H9 (cell line): ENCODE data around the gene ERC1. TPM values are rescaled to one million over a fixed set of nuclear protein-coding genes. Genes with fewer than 3 reads are reported as not detected.

Experiments used
- DNase-seq: peaks from one replicate; pipeline ENCODE4 v3.0.0-alpha.2; 2017
- H2AFZ ChIP-seq: one replicate; pipeline ENCODE4 v1.6.1; 2013; ENCODE audit warnings: mild to moderate bottlenecking, low read length, control low read depth, moderate library complexity
- H2AK5ac ChIP-seq: 2 replicates; pipeline ENCODE4 v1.6.1; 2013; ENCODE audit warnings: low read length, control low read depth, mixed read lengths; ENCODE audit not compliant: insufficient read length
- H2BK120ac ChIP-seq: one replicate; pipeline ENCODE4 v1.6.1; 2013; ENCODE audit warnings: low read depth, mild to moderate bottlenecking, low read length, control low read depth, inconsistent platforms; ENCODE audit not compliant: poor library complexity, severe bottlenecking
- H2BK12ac ChIP-seq: 2 replicates; pipeline ENCODE4 v1.6.1; 2013; ENCODE audit warnings: low read length, control low read depth, mixed read lengths, low read depth; ENCODE audit not compliant: insufficient read length
- H2BK15ac ChIP-seq: 2 replicates; pipeline ENCODE4 v1.6.1; 2013; ENCODE audit warnings: low read depth, low read length, control low read depth
- H2BK20ac ChIP-seq: one replicate; pipeline ENCODE4 v1.6.1; 2013; ENCODE audit warnings: low read depth, mild to moderate bottlenecking, low read length, control low read depth, inconsistent platforms; ENCODE audit not compliant: poor library complexity, severe bottlenecking
- H2BK5ac ChIP-seq: 2 replicates; pipeline ENCODE4 v1.6.1; 2013; ENCODE audit warnings: low read length, control low read depth, mixed read lengths; ENCODE audit not compliant: insufficient read length
- H3K14ac ChIP-seq: 2 replicates; pipeline ENCODE4 v1.6.1; 2013; ENCODE audit warnings: low read length, control low read depth; ENCODE audit not compliant: insufficient read depth
- H3K18ac ChIP-seq: 2 replicates; pipeline ENCODE4 v1.6.1; 2013; ENCODE audit warnings: low read depth, mild to moderate bottlenecking, mixed read lengths, low read length, control low read depth; ENCODE audit not compliant: insufficient read length
- H3K23ac ChIP-seq: 2 replicates; pipeline ENCODE4 v1.6.1; 2013; ENCODE audit warnings: low read length, control low read depth, mixed read lengths, low read depth; ENCODE audit not compliant: insufficient read length
- H3K23me2 ChIP-seq: 2 replicates; pipeline ENCODE4 v1.6.1; 2013; ENCODE audit warnings: low read depth, mild to moderate bottlenecking, mixed read lengths, low read length, control low read depth; ENCODE audit not compliant: insufficient read length, poor library complexity, severe bottlenecking
- H3K27ac ChIP-seq: 2 replicates; pipeline ENCODE4 v1.5.1; 2013; ENCODE audit warnings: low read length, control low read depth, mixed read lengths, low read depth; ENCODE audit not compliant: insufficient read length
- H3K27me3 ChIP-seq: 2 replicates; pipeline ENCODE4 v1.6.1; 2013; ENCODE audit warnings: low read length, control low read depth, inconsistent platforms; ENCODE audit not compliant: insufficient read depth
- H3K4ac ChIP-seq: 2 replicates; pipeline ENCODE4 v1.6.1; 2013; ENCODE audit warnings: low read depth, mild to moderate bottlenecking, control low read depth, inconsistent platforms, low read length, moderate library complexity
- H3K4me1 ChIP-seq: 2 replicates; pipeline ENCODE4 v1.6.1; 2013; ENCODE audit warnings: low read length, control low read depth, inconsistent platforms; ENCODE audit not compliant: insufficient read depth
- H3K4me2 ChIP-seq: 2 replicates; pipeline ENCODE4 v1.6.1; 2013; ENCODE audit warnings: low read length, control low read depth, mixed read lengths; ENCODE audit not compliant: insufficient read length, insufficient read depth
- H3K56ac ChIP-seq: 2 replicates; pipeline ENCODE4 v1.6.1; 2013; ENCODE audit warnings: low read depth, mild to moderate bottlenecking, mixed read lengths, low read length, control low read depth; ENCODE audit not compliant: insufficient read length
- H3K79me1 ChIP-seq: 2 replicates; pipeline ENCODE4 v1.6.1; 2013; ENCODE audit warnings: low read depth, mild to moderate bottlenecking, moderate library complexity, low read length, control low read depth, inconsistent platforms; ENCODE audit not compliant: insufficient read depth, poor library complexity, severe bottlenecking
- H3K79me2 ChIP-seq: 2 replicates; pipeline ENCODE4 v1.6.1; 2013; ENCODE audit warnings: low read length, control low read depth, inconsistent platforms; ENCODE audit not compliant: insufficient read depth
- H3K9ac ChIP-seq: 2 replicates; pipeline ENCODE4 v1.6.1; 2013; ENCODE audit warnings: low read length, control low read depth, mixed read lengths; ENCODE audit not compliant: insufficient read length; ENCODE audit errors: extremely low read depth
- H3K9me3 ChIP-seq: one replicate; pipeline ENCODE4 v1.6.1; 2013; ENCODE audit warnings: low read depth, low read length, inconsistent platforms; ENCODE audit not compliant: control insufficient read depth
- H3T11ph ChIP-seq: one replicate; pipeline ENCODE4 v1.6.1; 2013; ENCODE audit warnings: mild to moderate bottlenecking, low read length, control low read depth, inconsistent platforms
- H4K20me1 ChIP-seq: one replicate; pipeline ENCODE4 v1.6.1; 2013; ENCODE audit not compliant: control insufficient read depth, insufficient read length, insufficient read depth
- H4K5ac ChIP-seq: 2 replicates; pipeline ENCODE4 v1.6.1; 2013; ENCODE audit warnings: low read depth, mild to moderate bottlenecking, mixed read lengths, low read length, control low read depth; ENCODE audit not compliant: insufficient read length
- H4K8ac ChIP-seq: replicated peaks from 2 replicates; pipeline ENCODE4 v1.6.1; 2013; ENCODE audit warnings: low read length, control low read depth, mixed read lengths, low read depth; ENCODE audit not compliant: insufficient read length
- H4K91ac ChIP-seq: 2 replicates; pipeline ENCODE4 v1.6.1; 2013; ENCODE audit warnings: low read depth, mild to moderate bottlenecking, moderate library complexity, mixed read lengths, low read length, control low read depth; ENCODE audit not compliant: insufficient read length
- H3K27ac Mint-ChIP-seq, 3 experiments: 2 replicates in 2 of 3; 3 replicates in 1 of 3; pipeline ENCODE4 v1.8.0; 2020 to 2021; ENCODE audit warnings: mixed read lengths in 3 of 3, mild to moderate bottlenecking in 1 of 3, moderate library complexity in 1 of 3
- H3K27me3 Mint-ChIP-seq: 2 replicates; pipeline ENCODE4 v1.8.0; 2021; ENCODE audit warnings: low read depth, mild to moderate bottlenecking, moderate library complexity, mixed read lengths
- H3K36me3 Mint-ChIP-seq, 3 experiments: 2 replicates in 2 of 3; 3 replicates in 1 of 3; pipeline ENCODE4 v1.8.0; 2020 to 2021; ENCODE audit warnings: low read depth in 3 of 3, mixed read lengths in 3 of 3; ENCODE audit not compliant: insufficient read depth in 1 of 3
- H3K4me1 Mint-ChIP-seq, 2 experiments: 2 replicates each; pipeline ENCODE4 v1.8.0; 2020; ENCODE audit warnings: mixed read lengths in 2 of 2
- H3K4me3 Mint-ChIP-seq, 2 experiments: 2 replicates in 1 of 2; 3 replicates in 1 of 2; pipeline ENCODE4 v1.8.0; 2020 to 2021; ENCODE audit warnings: mild to moderate bottlenecking in 2 of 2, mixed read lengths in 2 of 2, moderate library complexity in 1 of 2
- H3K9me3 Mint-ChIP-seq, 2 experiments: 2 replicates in 1 of 2; 3 replicates in 1 of 2; pipeline ENCODE4 v1.8.0; 2020; ENCODE audit warnings: mild to moderate bottlenecking in 2 of 2, mixed read lengths in 2 of 2, moderate library complexity in 1 of 2
- WGBS: extraction: QIAGEN DNeasy Blood & Tissue Kit; methylation state at CpG from one replicate; pipeline ENCODE4 v1.1.7; 2013; ENCODE audit warnings: missing lambda C conversion rate, low lambda C conversion rate, mixed read lengths; ENCODE audit not compliant: insufficient read length; ENCODE audit errors: extremely low coverage; 5-methylcytosine and 5-hydroxymethylcytosine counted together
- total RNA-seq: library from RNA; stranded (reverse); gene quantifications from 2 replicates; pipeline ENCODE4 v1.2.1, GENCODE V29; 2021
- TF ChIP-seq, protein P1 (sequence below): fragments of 200-600 bp; sonication (generic); conservative IDR thresholded peaks from 3 replicates; pipeline ENCODE4 v1.8.0; 2021; ENCODE audit warnings: antibody characterized with exemption, mild to moderate bottlenecking

Gene ERC1
- total RNA-seq, 1 experiment from 2014 or later: 51.2 TPM

- Mint-ChIP-seq H3K36me3 (no peaks in the 10 kb centered on the region), H3K4me3 (no peak overlapping the region), H3K27me3 (no peaks in the 10 kb centered on the region), H3K9me3 (no peaks in the 10 kb centered on the region), H3K27ac (no peak overlapping the region), H3K4me1 (no peaks in the 10 kb centered on the region)
- no peak overlapping the region for H3K4me2 ChIP-seq
- H3T11ph ChIP-seq: no peak overlapping the region
- TF ChIP-seq, protein P1, sequence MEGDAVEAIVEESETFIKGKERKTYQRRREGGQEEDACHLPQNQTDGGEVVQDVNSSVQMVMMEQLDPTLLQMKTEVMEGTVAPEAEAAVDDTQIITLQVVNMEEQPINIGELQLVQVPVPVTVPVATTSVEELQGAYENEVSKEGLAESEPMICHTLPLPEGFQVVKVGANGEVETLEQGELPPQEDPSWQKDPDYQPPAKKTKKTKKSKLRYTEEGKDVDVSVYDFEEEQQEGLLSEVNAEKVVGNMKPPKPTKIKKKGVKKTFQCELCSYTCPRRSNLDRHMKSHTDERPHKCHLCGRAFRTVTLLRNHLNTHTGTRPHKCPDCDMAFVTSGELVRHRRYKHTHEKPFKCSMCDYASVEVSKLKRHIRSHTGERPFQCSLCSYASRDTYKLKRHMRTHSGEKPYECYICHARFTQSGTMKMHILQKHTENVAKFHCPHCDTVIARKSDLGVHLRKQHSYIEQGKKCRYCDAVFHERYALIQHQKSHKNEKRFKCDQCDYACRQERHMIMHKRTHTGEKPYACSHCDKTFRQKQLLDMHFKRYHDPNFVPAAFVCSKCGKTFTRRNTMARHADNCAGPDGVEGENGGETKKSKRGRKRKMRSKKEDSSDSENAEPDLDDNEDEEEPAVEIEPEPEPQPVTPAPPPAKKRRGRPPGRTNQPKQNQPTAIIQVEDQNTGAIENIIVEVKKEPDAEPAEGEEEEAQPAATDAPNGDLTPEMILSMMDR: no peak
- H3K79me2 ChIP-seq: no peaks in the 10 kb centered on the region
- no peak overlapping the region for H4K8ac ChIP-seq
- no peaks in the 10 kb centered on the region for H3K79me1 ChIP-seq
- H4K20me1 ChIP-seq: no peaks in the 10 kb centered on the region
- H4K5ac ChIP-seq: no peak overlapping the region
- no peak overlapping the region for H3K14ac ChIP-seq
- H4K91ac ChIP-seq: no peak overlapping the region
- H3K56ac ChIP-seq: no peak overlapping the region
- no peak overlapping the region for H3K4ac ChIP-seq
- no peak overlapping the region for H3K23ac ChIP-seq
- no peak overlapping the region for H2AFZ ChIP-seq
- WGBS: 100% methylated on average over 1 of the region's 7 CpGs
- no peaks in the 10 kb centered on the region for H3K23me2 ChIP-seq
- H3K9ac ChIP-seq: no peak overlapping the region
- H2AK5ac ChIP-seq: no peak overlapping the region
- H3K9me3 ChIP-seq: no peaks in the 10 kb centered on the region
- H3K27ac ChIP-seq: no peak overlapping the region
- DNase-seq: no peak
- H2BK120ac ChIP-seq: no peak overlapping the region
- H2BK15ac ChIP-seq: no peak overlapping the region
- H2BK12ac ChIP-seq: no peak overlapping the region
- H3K4me1 ChIP-seq: no peaks in the 10 kb centered on the region
- no peak overlapping the region for H3K18ac ChIP-seq
- H3K27me3 ChIP-seq: no peaks in the 10 kb centered on the region
- no peak overlapping the region for H2BK5ac ChIP-seq
- H2BK20ac ChIP-seq: no peak overlapping the region
Measured at GRCh38 chr12:1220127-1221092, 229.4 kb downstream of the ERC1 start.
